WI38 (cell line): Measurements from ENCODE around the gene BLM.

Experiments used
- H3K4me3 ChIP-seq: 2 replicates; pipeline ENCODE4 v1.5.1; 2011; ENCODE audit warnings: low read depth, mild to moderate bottlenecking, control low read depth, low read length
- CTCF ChIP-seq: IDR thresholded peaks from 2 replicates; pipeline ENCODE4 v1.5.1; 2012; ENCODE audit warnings: low read depth, mild to moderate bottlenecking, control low read depth, low read length

BLM gene

GRCh38 chr15:90790561-90790960, 73.4 kb downstream of the BLM start:
- TF ChIP-seq CTCF: no peak
- no peak overlapping the region for H3K4me3 ChIP-seq

GRCh38 chr15:90794538-90794937, 77.4 kb downstream of the BLM start:
- no peak overlapping the region for H3K4me3 ChIP-seq
- no peak for TF ChIP-seq CTCF

GRCh38 chr15:90799639-90800170, 82.6 kb downstream of the BLM start:
- TF ChIP-seq CTCF: no peak
- no peak overlapping the region for H3K4me3 ChIP-seq

- no peak overlapping the region for H3K4me3 ChIP-seq
- no peak for TF ChIP-seq CTCF
Observed at GRCh38 chr15:90801803-90802202, 84.7 kb downstream of the BLM start.

- TF ChIP-seq CTCF: no peak
- no peak overlapping the region for H3K4me3 ChIP-seq
Observed at GRCh38 chr15:90807074-90807785, 90.1 kb downstream of the BLM start.

GRCh38 chr15:90807786-90808086, 90.6 kb downstream of the BLM start:
- no peak overlapping the region for H3K4me3 ChIP-seq
- no peak for TF ChIP-seq CTCF

- H3K4me3 ChIP-seq: no peak overlapping the region
- TF ChIP-seq CTCF: no peak
Observed at GRCh38 chr15:90808517-90809235, 91.5 kb downstream of the BLM start.
